ENCODE measurements around the gene GLI1. TPM values are rescaled to one million over a fixed set of nuclear protein-coding genes. Genes with fewer than 3 reads are reported as not detected.

GLI1 gene
- total and polyA plus RNA-seq, 2 of the 13 experiments (the other 11 are each of a cell fraction or from before 2014, with no cell fraction given), result 0.09 to 0.20 TPM

GRCh38 chr12:57520053-57520818 is 60.7 kb downstream of the GLI1 start, which contains the start of gene DDIT3 (continued):
- TF ChIP-seq, protein P1, sequence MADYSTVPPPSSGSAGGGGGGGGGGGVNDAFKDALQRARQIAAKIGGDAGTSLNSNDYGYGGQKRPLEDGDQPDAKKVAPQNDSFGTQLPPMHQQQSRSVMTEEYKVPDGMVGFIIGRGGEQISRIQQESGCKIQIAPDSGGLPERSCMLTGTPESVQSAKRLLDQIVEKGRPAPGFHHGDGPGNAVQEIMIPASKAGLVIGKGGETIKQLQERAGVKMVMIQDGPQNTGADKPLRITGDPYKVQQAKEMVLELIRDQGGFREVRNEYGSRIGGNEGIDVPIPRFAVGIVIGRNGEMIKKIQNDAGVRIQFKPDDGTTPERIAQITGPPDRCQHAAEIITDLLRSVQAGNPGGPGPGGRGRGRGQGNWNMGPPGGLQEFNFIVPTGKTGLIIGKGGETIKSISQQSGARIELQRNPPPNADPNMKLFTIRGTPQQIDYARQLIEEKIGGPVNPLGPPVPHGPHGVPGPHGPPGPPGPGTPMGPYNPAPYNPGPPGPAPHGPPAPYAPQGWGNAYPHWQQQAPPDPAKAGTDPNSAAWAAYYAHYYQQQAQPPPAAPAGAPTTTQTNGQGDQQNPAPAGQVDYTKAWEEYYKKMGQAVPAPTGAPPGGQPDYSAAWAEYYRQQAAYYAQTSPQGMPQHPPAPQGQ (CRISPR knock-in tag; IDR thresholded peaks at IDR 0.05; ENCODE audit: borderline replicate concordance), result no peak
- TF ChIP-seq ZNF143 (CRISPR knock-in tag; IDR thresholded peaks at IDR 0.05), result peak; percentile 50
- peak; percentile 85 for TF ChIP-seq ZFX (CRISPR knock-in tag; IDR thresholded peaks at IDR 0.05; ENCODE audit: low read depth)
- TF ChIP-seq FOXK2 (IDR thresholded peaks at IDR 0.05), result no peak
- TF ChIP-seq PAF1 (CRISPR knock-in tag; IDR thresholded peaks at IDR 0.05), result peak; percentile 90
- no peak for TF ChIP-seq KMT2B (CRISPR knock-in tag; IDR thresholded peaks at IDR 0.05)
- peak; percentile 66 for TF ChIP-seq ZFP91 (CRISPR knock-in tag; IDR thresholded peaks at IDR 0.05; ENCODE audit: borderline replicate concordance)
- TF ChIP-seq HDAC1 (CRISPR knock-in tag; IDR thresholded peaks at IDR 0.05), result peak; percentile 70; the same call in 1 of the 2 replicates
- TF ChIP-seq HOXA3 (CRISPR knock-in tag; IDR thresholded peaks at IDR 0.05), result peak; percentile 34; the same call in 1 of the 2 replicates
- TF ChIP-seq ZNF652 (CRISPR knock-in tag; IDR thresholded peaks at IDR 0.05; ENCODE audit: borderline replicate concordance, low read depth), result no peak
- no peak for TF ChIP-seq ZSCAN22 (CRISPR knock-in tag; IDR thresholded peaks at IDR 0.05)
- no peak for TF ChIP-seq CCDC6 (CRISPR knock-in tag; IDR thresholded peaks at IDR 0.05)
- peak; percentile 62; the same call in 1 of the 2 replicates for TF ChIP-seq SP1 (IDR thresholded peaks at IDR 0.05)
- TF ChIP-seq SP1 (CRISPR knock-in tag; IDR thresholded peaks at IDR 0.05), result peak; percentile 92
- peak; percentile 51; the same call in 1 of the 2 replicates for TF ChIP-seq RAD21 (CRISPR knock-in tag; IDR thresholded peaks at IDR 0.05)
- TF ChIP-seq NR2F6 (IDR thresholded peaks at IDR 0.05), result peak; percentile 81
- peak; percentile 53; the same call in 1 of the 2 replicates for TF ChIP-seq NR2F6 (CRISPR knock-in tag; IDR thresholded peaks at IDR 0.05)
- TF ChIP-seq SOX13 (IDR thresholded peaks at IDR 0.05), result no peak
- 0 out of 4 replicates have a peak, but pooled peaks of 1 of the 2 experiments have one; percentile 11 for TF ChIP-seq SOX13 (CRISPR knock-in tag; conservative IDR thresholded peaks at IDR 0.05 in 1 of 2, IDR thresholded peaks at IDR 0.05 in 1 of 2)
- peak; percentile 30; the same call in 1 of the 2 replicates for TF ChIP-seq FOSL1 (CRISPR knock-in tag; IDR thresholded peaks at IDR 0.05; ENCODE audit: borderline replicate concordance)
- peak; percentile 56 for TF ChIP-seq KDM2A (CRISPR knock-in tag; IDR thresholded peaks at IDR 0.05; ENCODE audit: borderline replicate concordance, low read depth)
- no peak for TF ChIP-seq USF2 (IDR thresholded peaks at IDR 0.05; ENCODE audit: low read depth, low read length)
- TF ChIP-seq USF2 (CRISPR knock-in tag; IDR thresholded peaks at IDR 0.05; ENCODE audit: borderline replicate concordance), result peak; percentile 52; the same call in 1 of the 2 replicates
- TF ChIP-seq RBM22 (optimal IDR thresholded peaks at IDR 0.05; ENCODE audit: low read length), result peak; percentile 82

Data from HepG2 (cell line).